Measurements from ENCODE around the gene CLEC4F.

Gene CLEC4F

DNA sequence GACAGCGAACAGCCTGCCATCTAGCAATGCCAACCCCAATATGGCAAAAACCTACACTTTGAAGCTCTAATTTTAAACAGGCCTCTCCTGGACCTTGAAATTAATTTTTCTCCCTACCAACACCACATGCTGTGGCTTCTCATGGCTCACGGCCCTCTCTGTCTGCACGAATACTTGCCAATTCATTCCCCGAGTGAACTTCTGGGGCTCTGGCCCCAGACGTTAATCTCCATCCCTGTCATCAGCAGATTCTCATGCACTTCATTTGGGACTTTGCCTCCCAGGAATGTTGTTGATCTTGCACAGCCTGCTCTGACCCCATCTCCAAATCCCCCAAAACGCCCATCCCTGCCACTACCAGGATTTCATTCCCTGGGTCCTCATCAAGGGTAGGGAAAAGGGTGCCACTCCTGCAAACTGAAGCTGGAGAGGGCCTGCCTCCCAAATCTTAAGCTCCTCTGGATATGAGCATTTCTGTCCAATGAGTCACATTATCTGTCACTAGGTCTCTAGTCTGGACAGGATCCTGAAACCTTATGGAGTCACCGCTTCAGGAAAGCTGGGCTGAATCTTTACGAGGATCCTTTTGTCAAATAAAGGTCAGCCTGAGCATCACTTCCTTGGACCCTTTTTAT is 40.4 kb downstream of the CLEC4F start:
- Mint-ChIP-seq H3K36me3 (ENCODE audit: low read depth) (no peaks in the 10 kb centered on the region), H3K4me1 (ENCODE audit: low read depth) (no peaks in the 10 kb centered on the region), H3K4me3 (no peak overlapping the region), H3K27me3 (peaks cover 29% of the 10 kb centered on the region), H3K27ac (no peak overlapping the region), H3K9me3 (no peaks in the 10 kb centered on the region)

DNA sequence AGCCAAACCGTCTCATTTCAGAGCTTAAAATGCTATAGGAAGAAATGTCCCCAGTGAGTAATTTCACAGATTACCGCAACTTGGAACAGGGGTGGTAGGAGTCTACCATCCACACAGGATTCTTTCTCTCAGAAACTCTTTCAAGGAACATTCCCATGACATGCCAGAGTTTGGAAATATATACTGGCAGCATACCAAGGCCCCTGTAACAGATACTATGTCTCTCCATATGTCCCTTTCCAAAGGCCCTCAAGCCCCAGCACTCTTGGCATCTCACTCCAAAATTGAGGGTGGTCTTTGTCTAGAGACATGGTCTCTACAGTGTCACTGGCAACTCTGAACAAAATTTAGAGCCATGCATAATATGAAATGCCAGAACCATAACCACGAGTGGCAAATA is 40.9 kb downstream of the CLEC4F start:
- Mint-ChIP-seq H3K27ac (no peak overlapping the region), H3K4me1 (ENCODE audit: low read depth) (no peaks in the 10 kb centered on the region), H3K36me3 (ENCODE audit: low read depth) (no peaks in the 10 kb centered on the region), H3K27me3 (peaks cover 34% of the 10 kb centered on the region), H3K9me3 (no peaks in the 10 kb centered on the region), H3K4me3 (no peak overlapping the region)

DNA sequence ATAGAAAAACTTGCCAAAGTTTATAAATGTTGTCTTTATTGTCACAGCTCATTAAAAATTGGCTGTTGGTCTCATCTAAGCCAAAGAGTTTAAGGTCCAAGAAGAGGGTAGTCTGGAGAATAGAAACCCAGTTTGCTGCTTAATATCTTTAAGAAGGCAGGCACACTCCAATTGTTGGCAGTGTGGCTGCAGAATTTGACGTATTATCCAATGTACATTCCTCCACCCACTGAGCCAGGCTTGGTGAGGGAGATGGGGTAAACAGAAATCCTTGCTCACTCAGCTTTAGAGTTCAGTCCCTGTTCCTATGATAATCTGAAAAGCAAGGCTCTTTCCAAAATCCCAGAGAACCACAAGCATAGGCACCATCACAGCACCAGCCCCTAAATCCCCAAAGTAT is 41.7 kb downstream of the CLEC4F start:
- Mint-ChIP-seq H3K27ac (no peak overlapping the region), H3K4me3 (no peak overlapping the region), H3K4me1 (ENCODE audit: low read depth) (peaks cover 1% of the 10 kb centered on the region), H3K27me3 (peaks cover 42% of the 10 kb centered on the region), H3K36me3 (ENCODE audit: low read depth) (no peaks in the 10 kb centered on the region), H3K9me3 (peaks cover 2% of the 10 kb centered on the region)

DNA sequence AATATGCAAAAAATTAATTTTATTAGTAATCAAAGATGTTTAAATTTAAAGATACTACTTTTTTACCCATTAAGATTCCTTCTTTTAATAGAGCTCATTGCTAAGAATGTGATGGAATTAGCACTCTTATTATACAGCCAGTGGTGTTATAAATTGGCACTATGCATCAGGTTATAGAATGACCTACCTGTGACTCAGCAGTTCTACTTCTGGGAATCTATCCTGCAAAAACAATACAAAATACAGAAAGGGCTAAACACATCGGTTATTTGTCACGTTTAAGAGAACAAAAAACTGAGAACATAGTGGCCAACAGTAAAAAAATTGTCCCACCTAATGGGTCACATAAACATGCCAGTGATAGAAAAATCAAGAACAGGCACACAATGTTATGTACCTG is 42.9 kb downstream of the CLEC4F start:
- no peaks in the 10 kb centered on the region for H3K36me3 Mint-ChIP-seq (ENCODE audit: low read depth)
- H3K4me3 Mint-ChIP-seq = no peak overlapping the region
- H3K9me3 Mint-ChIP-seq = peaks cover 4% of the 10 kb centered on the region
- H3K27ac Mint-ChIP-seq = no peak overlapping the region
- peaks cover 53% of the 10 kb centered on the region for H3K27me3 Mint-ChIP-seq
- H3K4me1 Mint-ChIP-seq (ENCODE audit: low read depth) = peaks cover 3% of the 10 kb centered on the region

DNA sequence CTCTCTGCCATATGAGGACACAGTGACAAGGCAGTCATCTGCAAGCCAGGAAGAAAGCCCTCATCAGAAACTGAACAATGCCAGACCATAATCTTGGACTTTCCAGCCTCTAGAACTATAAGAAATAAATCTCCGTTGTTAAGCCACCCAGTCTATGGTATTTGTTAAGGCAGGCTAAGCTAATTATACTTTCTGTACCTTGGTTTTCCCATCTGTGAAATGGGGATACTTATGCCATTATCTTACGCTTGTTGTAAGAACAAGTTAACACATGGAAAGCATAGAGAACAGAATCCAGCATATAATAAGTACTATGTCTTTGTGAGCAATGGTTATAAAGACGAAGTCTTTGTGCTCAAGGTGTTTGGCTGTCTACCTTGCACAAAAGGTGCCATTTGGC is 44.1 kb downstream of the CLEC4F start:
- H3K9me3 Mint-ChIP-seq = peaks cover 4% of the 10 kb centered on the region
- peaks cover 60% of the 10 kb centered on the region for H3K27me3 Mint-ChIP-seq
- H3K36me3 Mint-ChIP-seq (ENCODE audit: low read depth) = no peaks in the 10 kb centered on the region
- no peak overlapping the region for H3K27ac Mint-ChIP-seq
- peaks cover 3% of the 10 kb centered on the region for H3K4me1 Mint-ChIP-seq (ENCODE audit: low read depth)
- H3K4me3 Mint-ChIP-seq = no peak overlapping the region

DNA sequence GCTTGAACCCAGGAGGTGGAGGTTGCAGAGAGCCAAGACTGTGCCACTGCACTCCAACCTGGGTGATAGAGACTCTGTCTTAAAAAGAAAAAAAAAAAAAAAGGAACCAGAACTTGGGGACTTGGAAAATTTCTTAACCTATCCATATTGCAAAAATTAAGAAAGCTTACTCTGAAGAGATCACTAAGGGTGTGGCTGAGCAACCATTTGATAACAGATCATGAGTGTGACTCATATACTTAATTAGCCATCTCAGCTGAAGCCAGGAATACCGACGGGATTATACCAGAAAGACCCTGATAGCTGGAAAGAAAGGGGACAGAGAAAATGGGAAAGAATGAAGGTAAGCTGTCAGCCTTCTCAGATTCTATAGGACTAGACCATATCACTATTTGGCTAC is 45.3 kb downstream of the CLEC4F start:
- peaks cover 60% of the 10 kb centered on the region for H3K27me3 Mint-ChIP-seq
- H3K36me3 Mint-ChIP-seq (ENCODE audit: low read depth) = no peaks in the 10 kb centered on the region
- H3K4me1 Mint-ChIP-seq (ENCODE audit: low read depth) = peaks cover 3% of the 10 kb centered on the region
- H3K4me3 Mint-ChIP-seq = no peak overlapping the region
- no peak overlapping the region for H3K27ac Mint-ChIP-seq
- H3K9me3 Mint-ChIP-seq = peaks cover 4% of the 10 kb centered on the region

DNA sequence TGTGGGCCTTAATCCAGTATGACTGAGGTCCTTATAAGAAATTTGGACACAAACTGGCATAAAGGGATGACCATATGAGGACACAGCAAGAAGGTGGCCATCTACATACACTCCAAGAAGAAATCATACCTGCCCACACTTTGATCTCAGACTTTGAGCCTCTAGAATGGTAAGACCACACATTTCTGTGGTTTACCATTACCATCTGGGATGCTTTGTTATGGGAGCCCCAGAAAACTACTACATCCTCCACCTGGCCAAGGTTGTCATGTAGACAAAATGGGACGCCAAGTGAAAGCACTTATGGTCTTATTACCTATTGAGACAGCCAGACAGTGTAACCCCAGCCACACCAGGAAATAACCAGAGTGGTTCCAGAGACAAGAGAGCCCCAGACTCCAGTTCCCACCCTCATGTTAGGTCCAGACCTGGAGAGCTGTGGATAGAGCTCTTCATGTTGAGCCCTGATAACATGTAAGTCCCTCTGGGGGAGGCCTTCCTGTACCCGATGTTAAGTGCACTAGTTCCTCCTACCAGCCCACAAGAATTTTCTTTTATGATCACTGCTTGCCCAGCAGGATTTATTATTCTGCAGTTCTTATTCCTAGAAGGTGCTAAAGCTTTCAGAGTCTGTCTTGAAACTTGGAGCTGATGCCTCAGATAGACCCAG is 47.8 kb downstream of the CLEC4F start:
- peaks cover 64% of the 10 kb centered on the region for H3K27me3 Mint-ChIP-seq
- H3K9me3 Mint-ChIP-seq = peaks cover 4% of the 10 kb centered on the region
- H3K4me1 Mint-ChIP-seq (ENCODE audit: low read depth) = peaks cover 3% of the 10 kb centered on the region
- no peak overlapping the region for H3K4me3 Mint-ChIP-seq
- H3K27ac Mint-ChIP-seq = no peak overlapping the region
- H3K36me3 Mint-ChIP-seq (ENCODE audit: low read depth) = no peaks in the 10 kb centered on the region

DNA sequence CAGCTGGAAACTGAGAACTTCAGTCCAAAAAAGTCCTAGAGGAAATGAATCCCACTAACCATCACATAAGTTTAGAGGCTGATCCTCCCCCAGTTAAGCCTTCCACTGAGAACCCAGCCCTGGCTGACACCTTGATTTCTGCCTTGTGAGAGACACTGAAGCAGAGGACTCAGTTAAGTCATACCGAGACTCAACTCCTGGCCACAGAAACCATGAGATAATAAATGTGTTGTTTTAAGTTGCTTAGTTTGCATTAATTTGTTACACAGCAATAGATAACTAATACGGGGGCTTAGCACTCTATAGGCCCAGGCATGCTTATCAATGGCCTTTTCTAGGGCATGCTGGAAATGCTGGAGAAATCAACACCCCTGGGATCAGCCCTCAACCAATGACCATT is 49.0 kb downstream of the CLEC4F start:
- Mint-ChIP-seq H3K27ac (no peak overlapping the region), H3K4me3 (no peak overlapping the region)

DNA sequence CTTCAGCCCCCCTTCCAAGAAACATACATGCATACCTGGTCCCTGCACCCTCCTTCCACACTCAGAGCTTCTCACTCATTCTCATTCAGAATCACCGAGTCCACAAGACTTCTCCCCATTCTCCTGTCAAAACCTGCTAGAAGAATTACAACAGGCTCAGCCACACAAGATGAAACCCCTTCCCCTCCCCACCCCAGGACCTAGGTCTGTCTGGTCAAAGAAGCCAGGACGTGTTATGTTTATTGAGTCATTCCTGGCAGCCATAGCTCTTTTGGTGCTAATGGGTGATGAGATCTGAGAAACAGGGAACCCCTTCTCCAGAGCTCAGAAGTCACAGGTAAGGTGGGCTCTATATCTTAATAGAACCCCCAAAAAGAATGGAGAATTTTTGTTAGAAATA is 50.9 kb downstream of the CLEC4F start:
- H3K9me3 Mint-ChIP-seq = peaks cover 4% of the 10 kb centered on the region
- no peak overlapping the region for H3K27ac Mint-ChIP-seq
- peaks cover 58% of the 10 kb centered on the region for H3K27me3 Mint-ChIP-seq
- no peaks in the 10 kb centered on the region for H3K36me3 Mint-ChIP-seq (ENCODE audit: low read depth)
- no peak overlapping the region for H3K4me3 Mint-ChIP-seq
- peaks cover 11% of the 10 kb centered on the region for H3K4me1 Mint-ChIP-seq (ENCODE audit: low read depth)

More for the DNA sequence above, 49.0 kb downstream of the CLEC4F start:
- H3K27me3 Mint-ChIP-seq = peaks cover 63% of the 10 kb centered on the region
- H3K36me3 Mint-ChIP-seq (ENCODE audit: low read depth) = no peaks in the 10 kb centered on the region
- peaks cover 9% of the 10 kb centered on the region for H3K4me1 Mint-ChIP-seq (ENCODE audit: low read depth)
- H3K9me3 Mint-ChIP-seq = peaks cover 4% of the 10 kb centered on the region

DNA sequence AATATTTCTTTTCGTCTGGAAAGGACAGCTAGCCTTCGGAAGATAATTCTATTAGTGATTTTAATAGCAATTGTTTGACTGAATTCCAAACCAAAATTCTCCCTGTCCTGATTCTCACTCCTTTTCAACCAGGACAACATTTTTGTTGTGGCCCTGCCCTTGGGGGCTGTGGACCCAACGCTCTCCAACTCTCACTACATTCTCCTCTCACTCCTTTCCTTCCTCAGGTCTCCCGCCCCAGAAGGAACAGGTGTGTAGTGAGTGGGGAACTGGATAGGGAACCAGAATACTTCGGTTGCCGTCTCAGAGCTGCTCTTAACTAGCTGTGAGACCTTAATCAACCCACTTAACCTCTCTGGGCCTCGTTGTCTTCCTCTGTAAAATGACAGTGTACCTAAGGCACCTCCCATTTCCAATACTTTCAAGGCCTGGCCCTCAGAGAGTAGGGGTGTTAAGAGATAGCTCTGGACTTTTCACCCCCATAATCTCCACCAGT is 51.8 kb downstream of the CLEC4F start:
- H3K27me3 Mint-ChIP-seq = peaks cover 51% of the 10 kb centered on the region
- no peaks in the 10 kb centered on the region for H3K36me3 Mint-ChIP-seq (ENCODE audit: low read depth)

DNA sequence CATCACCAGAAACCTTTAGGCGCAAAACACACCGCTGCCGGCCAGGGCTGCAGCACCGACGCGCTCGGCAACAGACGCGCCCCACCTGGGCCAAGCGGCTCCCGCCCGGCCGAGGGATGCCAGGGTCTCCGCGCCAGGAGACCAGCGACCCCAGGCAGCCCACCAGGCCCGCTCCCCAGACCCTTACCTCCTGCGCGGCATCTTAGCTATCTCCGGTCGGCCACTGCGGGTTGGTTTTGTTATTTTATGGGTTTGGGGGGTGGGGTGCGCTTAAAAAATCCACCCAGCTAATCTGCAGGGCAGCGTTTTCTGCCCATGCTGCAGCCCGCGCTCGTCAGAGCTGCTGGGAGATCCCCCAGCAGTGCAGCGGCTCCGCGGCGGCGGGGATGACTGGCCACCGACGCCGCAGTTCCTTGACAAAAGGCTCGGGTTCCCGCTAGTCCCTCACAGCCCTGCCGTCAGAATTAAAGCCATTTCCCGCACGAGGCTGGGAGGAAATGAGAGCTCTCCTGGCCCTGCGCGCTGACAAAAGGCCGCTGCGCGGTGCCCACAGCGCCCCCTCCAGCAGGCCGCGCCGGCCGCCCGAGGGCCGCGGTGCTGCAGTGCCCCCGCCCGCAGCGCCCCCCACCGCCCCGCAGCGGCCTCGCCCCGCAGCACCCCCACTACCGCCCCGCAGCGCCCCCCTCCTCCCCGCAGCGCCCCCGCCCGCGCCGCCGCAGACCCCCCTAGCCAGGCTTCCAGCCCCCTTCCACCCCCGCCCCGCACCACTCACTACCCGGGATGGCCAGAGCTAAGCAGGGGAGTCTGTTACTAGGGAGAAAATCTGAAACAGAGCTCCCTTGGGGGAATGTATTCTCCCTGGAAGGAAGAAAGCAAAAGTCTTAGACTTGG is 52.5 kb downstream of the CLEC4F start, which contains the start of gene ADD2:
TSS of gene ADD2 (minus strand) at position 502 of the 891 bp plus-strand sequence. CDS start 61,792 bp downstream, outside the sequence.
- Mint-ChIP-seq H3K4me1 (ENCODE audit: low read depth) (peaks cover 8% of the 10 kb centered on the region), H3K36me3 (ENCODE audit: low read depth) (no peaks in the 10 kb centered on the region), H3K27me3 (peaks cover 44% of the 10 kb centered on the region), H3K4me3 (peak within 1 kb of the TSS; percentile 85), H3K27ac (peak within 1 kb of the TSS; percentile 71), H3K9me3 (no peaks in the 10 kb centered on the region)

More for the DNA sequence above, 51.8 kb downstream of the CLEC4F start:
- peak overlapping the region; percentile 63 for H3K27ac Mint-ChIP-seq
- H3K9me3 Mint-ChIP-seq = peaks cover 2% of the 10 kb centered on the region
- H3K4me3 Mint-ChIP-seq = peak overlapping the region; percentile 75
- H3K4me1 Mint-ChIP-seq (ENCODE audit: low read depth) = peaks cover 9% of the 10 kb centered on the region

DNA sequence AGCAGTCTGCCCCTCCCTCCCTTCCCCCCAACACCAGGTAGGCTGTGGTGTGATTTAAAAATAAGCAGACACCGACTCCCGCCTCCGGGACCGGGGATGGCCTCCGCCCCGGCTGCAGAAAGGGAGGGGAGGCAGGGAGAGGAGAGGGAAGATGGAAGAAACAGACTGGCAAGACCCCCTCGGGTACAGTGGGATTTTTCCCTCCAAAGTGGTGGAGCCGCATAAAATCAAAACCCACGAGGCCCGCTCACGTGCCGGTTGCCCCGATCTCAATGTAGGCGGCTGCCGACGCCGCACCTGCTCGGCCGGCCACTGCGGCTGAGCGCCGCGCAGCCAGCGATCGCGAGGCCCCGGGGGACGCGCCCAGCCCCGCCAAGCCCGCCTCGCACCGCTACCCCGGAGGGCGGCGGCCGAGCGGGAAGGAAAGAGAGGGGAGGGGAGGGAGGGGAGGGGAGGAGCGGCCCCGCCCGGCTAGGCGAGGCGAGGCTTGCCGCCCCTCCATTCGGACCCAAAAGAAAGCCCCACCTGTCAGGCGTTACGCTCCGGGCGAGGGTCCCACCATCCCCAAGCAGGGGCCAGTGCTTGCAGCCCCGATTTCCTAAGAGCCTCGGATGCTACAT is 53.2 kb downstream of the CLEC4F start:
- H3K4me3 Mint-ChIP-seq = peak overlapping the region; percentile 85
- no peaks in the 10 kb centered on the region for H3K9me3 Mint-ChIP-seq
- H3K36me3 Mint-ChIP-seq (ENCODE audit: low read depth) = no peaks in the 10 kb centered on the region
- peaks cover 8% of the 10 kb centered on the region for H3K4me1 Mint-ChIP-seq (ENCODE audit: low read depth)
- peak overlapping the region; percentile 16 for H3K27ac Mint-ChIP-seq
- peaks cover 38% of the 10 kb centered on the region for H3K27me3 Mint-ChIP-seq

DNA sequence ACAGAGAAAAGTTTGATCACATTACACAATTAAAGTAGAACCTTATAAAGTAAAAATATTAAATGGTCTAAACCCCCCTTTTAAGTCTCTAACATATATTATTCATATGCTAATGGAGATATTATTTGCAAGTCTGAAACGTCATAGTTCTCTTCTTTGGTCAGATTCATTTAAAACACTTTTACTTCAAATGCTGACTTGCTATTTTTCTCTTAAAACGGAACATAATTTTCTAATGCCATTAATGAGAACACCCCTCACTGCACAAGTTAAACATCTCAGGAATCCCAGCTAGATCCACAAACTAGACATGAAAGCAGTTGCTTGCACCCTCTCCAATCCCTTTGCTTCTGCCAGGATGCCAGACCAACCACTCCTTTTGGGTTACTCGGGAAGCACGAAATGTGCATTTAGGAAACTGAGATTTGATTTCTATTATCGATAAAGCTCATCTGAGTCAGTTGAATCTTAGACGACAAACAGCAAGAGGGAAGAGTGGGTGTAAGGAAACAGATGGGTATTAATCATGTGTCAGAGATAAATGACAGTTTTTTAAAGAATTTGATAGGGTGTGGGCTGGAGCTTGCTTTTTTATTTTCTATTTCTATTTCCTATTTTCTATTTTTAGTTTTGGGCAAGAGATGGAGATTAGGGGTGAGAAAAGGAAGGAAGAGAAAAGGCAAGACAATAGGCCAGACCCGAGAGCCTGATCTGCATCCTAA is 53.9 kb downstream of the CLEC4F start:
- Mint-ChIP-seq H3K4me1 (ENCODE audit: low read depth) (peaks cover 8% of the 10 kb centered on the region), H3K36me3 (ENCODE audit: low read depth) (no peaks in the 10 kb centered on the region), H3K27ac (peak overlapping the region; percentile 16), H3K9me3 (no peaks in the 10 kb centered on the region), H3K27me3 (peaks cover 34% of the 10 kb centered on the region), H3K4me3 (peak overlapping the region; percentile 77)

DNA sequence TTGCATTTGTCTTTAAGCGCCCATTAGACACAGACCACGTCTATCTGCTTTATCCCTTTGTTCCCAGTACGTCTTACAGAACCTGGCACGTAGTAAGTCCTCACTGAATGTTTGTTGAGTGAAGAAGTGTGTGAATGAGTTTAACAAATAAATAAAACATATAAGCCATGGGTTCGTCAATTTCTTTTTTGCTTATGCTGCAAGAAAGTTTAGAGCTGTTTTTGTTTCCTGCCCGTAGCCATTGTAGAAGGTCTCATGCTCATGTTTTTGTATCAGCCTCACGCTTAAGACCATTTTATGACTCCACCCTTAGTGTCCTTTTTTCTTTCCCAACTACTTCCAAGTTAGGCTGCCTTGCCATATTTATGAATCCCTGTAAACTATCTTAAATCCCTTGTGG is 54.9 kb downstream of the CLEC4F start:
- Mint-ChIP-seq H3K36me3 (ENCODE audit: low read depth) (no peaks in the 10 kb centered on the region), H3K4me3 (no peak overlapping the region), H3K4me1 (ENCODE audit: low read depth) (peaks cover 8% of the 10 kb centered on the region), H3K27me3 (peaks cover 34% of the 10 kb centered on the region), H3K27ac (no peak overlapping the region), H3K9me3 (no peaks in the 10 kb centered on the region)
